Pancreas (tissue), 10 donors: ENCODE data around the gene ATP6V0E1. TPM values are rescaled to one million over a fixed set of nuclear protein-coding genes. Genes with fewer than 3 reads are reported as not detected.
A peak's percentile ranks its signal among the peaks of the same experiment; 100 is the strongest.

Experiments used
- ATAC-seq, 4 donors: fragments of 200-7000 bp; cut with Tn5 transposase; one replicate each; pipeline versions ENCODE4 v1.8.0 to v1.9.1; 2020; ENCODE audit warnings: mild to moderate bottlenecking in 4 of 4, moderate library complexity in 4 of 4
- DNase-seq, 6 donors: peaks; one replicate each; pipeline ENCODE4 v3.0.0-alpha.2; 2020
- FAIRE-seq: peaks from 2 replicates; lab custom pipeline; 2012; peaks lifted over from hg19 to GRCh38; lab: Jason Lieb, UNC
- H3K27ac ChIP-seq, 4 donors: fragments of 200-600 bp; sonication (generic); 1 replicate in 3 of 4; 2 replicates in 1 of 4; pipeline versions ENCODE4 v1.5.0 to v1.8.0; 2020
- H3K27me3 ChIP-seq, 4 donors: fragments of 200-600 bp; one replicate each; pipeline ENCODE4 v1.8.0; 2021
- H3K36me3 ChIP-seq, 3 donors: fragments of 200-600 bp; sonication (generic) in 1 of 3; one replicate each; pipeline versions ENCODE4 v1.5.0 to v1.8.0; 2020 to 2021
- H3K4me1 ChIP-seq, 3 donors: fragments of 200-600 bp; one replicate each; pipeline ENCODE4 v1.8.0; 2021
- H3K4me3 ChIP-seq, 4 donors: fragments of 200-600 bp; sonication (generic) in 2 of 4; one replicate each; pipeline versions ENCODE4 v1.5.0 to v1.8.0; 2020 to 2021
- H3K9me3 ChIP-seq, 4 donors: fragments of 200-600 bp; one replicate each; pipeline ENCODE4 v1.8.0; 2021
- WGBS, 2 donors: extraction: QIAGEN DNeasy Blood & Tissue Kit; methylation state at CpG; one replicate each; pipeline ENCODE4 v1.1.7; 2013; 5-methylcytosine and 5-hydroxymethylcytosine counted together
- intact Hi-C, 3 donors: fragments of 100-400 bp; cut with DNase I; formaldehyde crosslinking; loops; one replicate each; pipeline versions ENCODE4 v1.11.1 to v1.14.2; 2022
- polyA plus RNA-seq, 2 donors: library from polyadenylated mRNA; stranded (reverse); fragments of 200-250 nt; gene quantifications; one replicate each; pipeline ENCODE4 v1.2.3, GENCODE V29; 2013
- total RNA-seq, 6 donors: library from RNA; stranded (reverse); fragmentation: NEBNext Ultra II Directional in 4 of 6; extraction: Animal tissue kit (Norgen Biotek cat#: 25700) in 4 of 6; gene quantifications; one replicate each; pipeline versions ENCODE4 v1.2.1 to v1.2.4, GENCODE V29; 2021 to 2023
- TF ChIP-seq, protein P1 (sequence below), 4 donors: fragments of 200-600 bp; sonication (generic) in 3 of 4; IDR thresholded peaks; one replicate each; pipeline versions ENCODE4 v1.5.0 to v1.8.0; 2021; ENCODE audit warnings: antibody characterized with exemption in 4 of 4
- donor health status: healthy with polysubstance abuse.
- donor health status: DM: no; HTN: no; CAD: no; lungs with moderate emphysema.
- donor health status: DM: no; HTN: no; CAD: no.
- donor health status: control.
- donor health status: control.
- donor health status: Bipolar disorder and iron deficiency.
- donor health status: DM: yes; HTN: yes; CAD: no.
- donor health status: DM: no; HTN: no; CAD: no.
- donor health status: DM: no; HTN: no; CAD: no.
- donor health status: DM: yes; HTN: yes; CAD: no.

ATP6V0E1 gene
- total and polyA plus RNA-seq, 8 donors = 60.3 to 162 (median 89.7) TPM

DNA sequence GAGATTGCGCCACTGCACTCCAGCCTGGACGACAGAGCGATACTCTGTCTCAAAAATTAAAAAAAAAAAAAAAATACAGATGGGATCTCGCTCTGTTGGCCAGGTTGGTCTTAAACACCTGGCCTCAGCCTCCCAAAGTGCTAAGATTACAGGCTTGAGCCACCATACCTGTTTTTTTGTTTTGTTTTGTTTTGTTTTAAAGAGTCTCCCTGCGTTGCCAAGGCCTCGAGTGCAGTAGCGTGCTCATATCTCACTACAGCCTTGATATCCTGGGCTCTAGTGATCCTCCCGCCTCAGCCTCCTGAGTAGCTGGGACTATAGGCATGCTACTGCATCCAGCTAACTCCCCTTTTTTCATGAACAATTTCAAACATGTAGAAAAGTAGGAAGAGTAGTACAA is 7.2 kb downstream of the ATP6V0E1 start:
- no peaks in the 10 kb centered on the region for H3K9me3 ChIP-seq

DNA sequence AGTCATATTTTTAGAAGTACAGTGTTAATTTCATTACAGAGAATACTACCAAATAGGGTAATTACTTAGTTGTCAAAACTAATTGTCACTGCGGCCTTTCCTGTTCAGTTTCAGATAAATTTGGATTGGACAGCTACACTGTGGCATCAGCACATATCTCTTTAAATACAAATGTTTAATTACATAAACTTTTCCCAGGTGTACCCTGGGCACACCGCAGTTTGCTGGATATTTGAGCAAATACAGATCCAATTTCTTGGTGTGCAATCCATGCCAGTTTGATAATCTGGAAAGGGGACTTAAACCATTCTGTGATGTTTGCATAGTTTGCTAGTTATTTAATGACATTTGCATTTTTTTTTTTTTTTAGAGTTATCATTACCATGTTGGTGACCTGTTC is 10.8 kb downstream of the ATP6V0E1 start:
- Histone ChIP-seq H3K9me3 (no peaks in the 10 kb centered on the region), H3K4me3 (no peak overlapping the region), H3K27ac (no peak overlapping the region), H3K4me1 (peaks cover 0 to 10% (median under 1%) of the 10 kb centered on the region in 3 donors), H3K36me3 (peaks cover 0 to 5% (median 3%) of the 10 kb centered on the region in 3 donors), H3K27me3 (no peaks in the 10 kb centered on the region)
- DNase-seq (no peak), ATAC-seq (peak in 1 of 4 donors; percentile 66), FAIRE-seq (no peak)
- 35 to 45% methylated on average over 2 of the region's 2 CpGs for WGBS, 2 donors
- intact Hi-C loops = no loop called here
- TF ChIP-seq, protein P1, sequence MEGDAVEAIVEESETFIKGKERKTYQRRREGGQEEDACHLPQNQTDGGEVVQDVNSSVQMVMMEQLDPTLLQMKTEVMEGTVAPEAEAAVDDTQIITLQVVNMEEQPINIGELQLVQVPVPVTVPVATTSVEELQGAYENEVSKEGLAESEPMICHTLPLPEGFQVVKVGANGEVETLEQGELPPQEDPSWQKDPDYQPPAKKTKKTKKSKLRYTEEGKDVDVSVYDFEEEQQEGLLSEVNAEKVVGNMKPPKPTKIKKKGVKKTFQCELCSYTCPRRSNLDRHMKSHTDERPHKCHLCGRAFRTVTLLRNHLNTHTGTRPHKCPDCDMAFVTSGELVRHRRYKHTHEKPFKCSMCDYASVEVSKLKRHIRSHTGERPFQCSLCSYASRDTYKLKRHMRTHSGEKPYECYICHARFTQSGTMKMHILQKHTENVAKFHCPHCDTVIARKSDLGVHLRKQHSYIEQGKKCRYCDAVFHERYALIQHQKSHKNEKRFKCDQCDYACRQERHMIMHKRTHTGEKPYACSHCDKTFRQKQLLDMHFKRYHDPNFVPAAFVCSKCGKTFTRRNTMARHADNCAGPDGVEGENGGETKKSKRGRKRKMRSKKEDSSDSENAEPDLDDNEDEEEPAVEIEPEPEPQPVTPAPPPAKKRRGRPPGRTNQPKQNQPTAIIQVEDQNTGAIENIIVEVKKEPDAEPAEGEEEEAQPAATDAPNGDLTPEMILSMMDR (IDR thresholded peaks at IDR 0.05) = no peak

More for the DNA sequence above, 7.2 kb downstream of the ATP6V0E1 start:
- no peak for FAIRE-seq
- peaks cover 0 to 3% (median under 1%) of the 10 kb centered on the region in 3 donors for H3K36me3 ChIP-seq
- H3K27me3 ChIP-seq = no peaks in the 10 kb centered on the region
- H3K4me3 ChIP-seq = no peak overlapping the region
- 84 to 88% methylated on average over 8 of the region's 8 CpGs for WGBS, 2 donors
- TF ChIP-seq, protein P1 (IDR thresholded peaks at IDR 0.05) = no peak
- H3K4me1 ChIP-seq = peaks cover 0 to 5% (median 4%) of the 10 kb centered on the region in 3 donors
- no peak overlapping the region for H3K27ac ChIP-seq
- ATAC-seq = no peak
- no peak for DNase-seq
- intact Hi-C loops = no loop called here

DNA sequence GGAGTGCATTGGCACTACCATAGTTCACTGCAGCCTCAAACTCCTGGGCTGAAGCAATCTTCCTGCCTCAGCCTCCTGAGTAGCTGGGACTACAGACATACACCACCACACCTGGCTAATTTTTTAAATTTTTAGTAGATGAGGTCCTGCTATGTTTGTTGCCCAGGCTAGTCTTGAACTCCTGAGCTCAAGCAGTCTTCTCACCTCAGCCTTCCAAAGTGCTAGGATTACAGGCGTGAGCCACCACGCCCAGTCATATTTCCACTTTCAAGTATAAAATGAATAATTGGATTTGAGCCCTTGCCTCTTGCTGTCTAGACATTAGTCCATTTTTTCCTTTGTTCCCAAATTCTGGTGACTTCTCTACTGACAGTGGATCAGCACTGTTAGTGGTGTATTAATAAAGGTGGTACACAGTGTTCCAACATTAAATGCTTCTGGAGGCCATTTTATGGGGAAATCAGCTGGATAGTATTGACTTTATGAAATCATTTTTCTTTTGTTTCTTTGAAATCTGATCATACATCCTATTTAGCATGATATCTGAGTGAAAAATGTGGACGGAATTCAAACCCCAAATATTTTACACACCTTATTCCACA is 15.9 kb downstream of the ATP6V0E1 start:
- peaks cover 0 to 13% (median 10%) of the 10 kb centered on the region in 3 donors for H3K4me1 ChIP-seq
- TF ChIP-seq, protein P1 (IDR thresholded peaks at IDR 0.05) = no peak
- ATAC-seq (peak; percentile 12 to 68 (median 34)), DNase-seq (no peak), FAIRE-seq (no peak)
- no peak overlapping the region for H3K27ac ChIP-seq
- intact Hi-C loops = no loop called here
- WGBS, 2 donors = 72 to 85% methylated on average over 3 of the region's 3 CpGs
- no peaks in the 10 kb centered on the region for H3K27me3 ChIP-seq
- H3K4me3 ChIP-seq = no peak overlapping the region
- H3K9me3 ChIP-seq = no peaks in the 10 kb centered on the region
- H3K36me3 ChIP-seq = peaks cover 0 to 5% (median 3%) of the 10 kb centered on the region in 3 donors

DNA sequence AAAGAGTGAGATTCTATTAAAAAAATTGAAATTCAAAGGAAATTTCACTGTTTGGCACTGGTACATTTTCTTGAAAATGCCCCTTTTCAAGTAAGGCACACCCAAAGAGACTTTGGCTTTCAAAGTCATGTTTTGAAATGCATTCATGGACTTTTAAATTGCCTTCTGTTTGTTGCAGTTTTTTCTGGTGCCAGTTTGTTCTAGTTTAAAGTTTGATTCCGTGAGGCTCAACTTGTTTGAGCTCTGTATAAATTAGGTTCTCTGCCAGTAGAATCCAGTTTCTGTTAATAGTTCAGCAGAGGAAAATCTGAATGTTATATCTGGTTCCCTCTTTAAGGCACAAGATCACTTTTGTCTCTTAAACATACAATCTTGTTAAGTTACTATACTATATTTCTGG is 16.4 kb downstream of the ATP6V0E1 start:
- H3K4me1 ChIP-seq = peaks cover 0 to 13% (median 10%) of the 10 kb centered on the region in 3 donors
- no peak for DNase-seq
- intact Hi-C loops = no loop called here
- no peaks in the 10 kb centered on the region for H3K27me3 ChIP-seq
- peaks cover 0 to 5% (median 3%) of the 10 kb centered on the region in 3 donors for H3K36me3 ChIP-seq
- WGBS, 2 donors = 20 to 38% methylated on average over 1 of the region's 1 CpG
- TF ChIP-seq, protein P1 (IDR thresholded peaks at IDR 0.05) = no peak
- H3K9me3 ChIP-seq = no peaks in the 10 kb centered on the region
- no peak overlapping the region for H3K27ac ChIP-seq
- no peak overlapping the region for H3K4me3 ChIP-seq
- FAIRE-seq = no peak
- peak in 2 of 4 donors; percentile 46 to 47 for ATAC-seq

DNA sequence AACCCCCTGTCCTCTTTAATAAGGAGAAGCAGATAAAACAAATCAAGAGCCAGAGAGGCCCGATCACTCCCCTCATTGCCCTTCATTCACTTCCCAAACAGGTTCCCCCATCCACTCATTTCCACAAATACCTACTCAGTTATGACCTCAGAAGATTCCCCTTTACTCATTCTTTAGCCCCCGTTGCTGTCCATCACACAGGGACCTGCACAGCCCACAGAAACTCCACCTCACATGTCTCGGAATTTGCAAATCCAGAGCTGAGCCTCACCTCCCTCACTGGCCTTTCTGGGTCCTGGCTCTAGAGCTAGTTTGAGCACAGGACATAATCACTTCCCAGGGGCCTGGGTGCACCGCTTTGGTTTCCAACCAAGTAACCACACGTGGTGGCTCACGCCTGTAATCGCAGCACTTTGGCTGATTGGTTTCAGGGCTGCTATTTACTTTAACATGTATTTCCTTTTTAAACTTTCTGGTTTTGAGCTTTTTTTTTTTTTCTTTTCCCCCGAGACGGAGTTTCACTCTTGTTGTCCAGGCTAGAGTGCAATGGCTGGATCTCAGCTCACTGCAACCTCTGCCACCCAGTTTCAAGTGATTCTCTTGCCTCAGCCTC is 17.8 kb downstream of the ATP6V0E1 start:
- FAIRE-seq (no peak), ATAC-seq (peak in 1 of 4 donors; percentile 20), DNase-seq (no peak)
- Histone ChIP-seq H3K27me3 (no peaks in the 10 kb centered on the region), H3K4me3 (no peak overlapping the region), H3K4me1 (peaks cover 0 to 13% (median 10%) of the 10 kb centered on the region in 3 donors), H3K27ac (no peak overlapping the region), H3K9me3 (no peaks in the 10 kb centered on the region), H3K36me3 (no peaks in the 10 kb centered on the region)
- TF ChIP-seq, protein P1 (IDR thresholded peaks at IDR 0.05) = no peak
- intact Hi-C loops = no loop called here
- WGBS, 2 donors = 84 to 90% methylated on average over 9 of the region's 9 CpGs
